ENCODE results near the gene HOXC9.

The HOXC9 gene

GRCh38 chr12:54038871-54039414 lies 39.0 kb downstream of the HOXC9 start:
- Histone ChIP-seq H3K79me2 (ENCODE audit: insufficient read depth, low read length) (peaks cover 80% of the 10 kb centered on the region), H4K20me1 (ENCODE audit: insufficient read depth, low read length, poor library complexity, severe bottlenecking) (peaks cover 38% of the 10 kb centered on the region), H3K4me1 (ENCODE audit: insufficient read depth, low read length, poor library complexity, severe bottlenecking) (peaks cover 87% of the 10 kb centered on the region), H3K9me3 (ENCODE audit: insufficient read depth, low read depth, low read length) (no peaks in the 10 kb centered on the region), H3K36me3 (ENCODE audit: insufficient read depth, low read length) (no peaks in the 10 kb centered on the region), H3F3A (ENCODE audit: low read depth) (peaks cover 14% of the 10 kb centered on the region), H3K4me2 (ENCODE audit: low read depth, low read length, poor library complexity, severe bottlenecking) (peak overlapping the region; percentile 95), H3K4me3 (ENCODE audit: low read length, poor library complexity, severe bottlenecking) (peak overlapping the region; percentile 73), H3K27me3 (ENCODE audit: insufficient read depth, low read length, poor library complexity, severe bottlenecking) (no peaks in the 10 kb centered on the region), H3K9ac (ENCODE audit: low read depth, low read length, poor library complexity, severe bottlenecking) (peak overlapping the region; percentile 85), H2AFZ (ENCODE audit: low read length) (no peak overlapping the region), H3K9me2 (replicated peaks; ENCODE audit: low read depth, low read length) (no peaks in the 10 kb centered on the region)
- TF ChIP-seq EZH2phosphoT487 (IDR thresholded peaks at IDR 0.05; ENCODE audit: borderline replicate concordance): no peak
- TF ChIP-seq CTCF (conservative IDR thresholded peaks at IDR 0.05; ENCODE audit: low read length): no peak

GRCh38 chr12:54039417-54040147 lies 39.6 kb downstream of the HOXC9 start:
- Histone ChIP-seq H3K9me3 (ENCODE audit: insufficient read depth, low read depth, low read length) (no peaks in the 10 kb centered on the region), H3K27me3 (ENCODE audit: insufficient read depth, low read length, poor library complexity, severe bottlenecking) (no peaks in the 10 kb centered on the region), H3K9ac (ENCODE audit: low read depth, low read length, poor library complexity, severe bottlenecking) (peak overlapping the region; percentile 85), H3F3A (ENCODE audit: low read depth) (peaks cover 14% of the 10 kb centered on the region), H2AFZ (ENCODE audit: low read length) (no peak overlapping the region), H3K4me1 (ENCODE audit: insufficient read depth, low read length, poor library complexity, severe bottlenecking) (peaks cover 87% of the 10 kb centered on the region), H3K36me3 (ENCODE audit: insufficient read depth, low read length) (no peaks in the 10 kb centered on the region), H3K4me3 (ENCODE audit: low read length, poor library complexity, severe bottlenecking) (peak overlapping the region; percentile 73), H3K9me2 (replicated peaks; ENCODE audit: low read depth, low read length) (no peaks in the 10 kb centered on the region), H3K79me2 (ENCODE audit: insufficient read depth, low read length) (peaks cover 81% of the 10 kb centered on the region), H4K20me1 (ENCODE audit: insufficient read depth, low read length, poor library complexity, severe bottlenecking) (peaks cover 43% of the 10 kb centered on the region), H3K4me2 (ENCODE audit: low read depth, low read length, poor library complexity, severe bottlenecking) (peak overlapping the region; percentile 95)
- TF ChIP-seq CTCF (conservative IDR thresholded peaks at IDR 0.05; ENCODE audit: low read length): no peak
- no peak for TF ChIP-seq EZH2phosphoT487 (IDR thresholded peaks at IDR 0.05; ENCODE audit: borderline replicate concordance)

- Histone ChIP-seq H3K36me3 (ENCODE audit: insufficient read depth, low read length) (no peaks in the 10 kb centered on the region), H3K9ac (ENCODE audit: low read depth, low read length, poor library complexity, severe bottlenecking) (no peak overlapping the region), H3K9me3 (ENCODE audit: insufficient read depth, low read depth, low read length) (no peaks in the 10 kb centered on the region), H3K4me3 (ENCODE audit: low read length, poor library complexity, severe bottlenecking) (peak overlapping the region; percentile 73), H4K20me1 (ENCODE audit: insufficient read depth, low read length, poor library complexity, severe bottlenecking) (peaks cover 47% of the 10 kb centered on the region), H3K4me1 (ENCODE audit: insufficient read depth, low read length, poor library complexity, severe bottlenecking) (peaks cover 87% of the 10 kb centered on the region), H3K4me2 (ENCODE audit: low read depth, low read length, poor library complexity, severe bottlenecking) (peak overlapping the region; percentile 95), H3K79me2 (ENCODE audit: insufficient read depth, low read length) (peaks cover 81% of the 10 kb centered on the region), H3K27me3 (ENCODE audit: insufficient read depth, low read length, poor library complexity, severe bottlenecking) (no peaks in the 10 kb centered on the region), H3F3A (ENCODE audit: low read depth) (peaks cover 14% of the 10 kb centered on the region), H3K9me2 (replicated peaks; ENCODE audit: low read depth, low read length) (no peaks in the 10 kb centered on the region), H2AFZ (ENCODE audit: low read length) (no peak overlapping the region)
- TF ChIP-seq CTCF (conservative IDR thresholded peaks at IDR 0.05; ENCODE audit: low read length): no peak
- no peak for TF ChIP-seq EZH2phosphoT487 (IDR thresholded peaks at IDR 0.05; ENCODE audit: borderline replicate concordance)
Observed at GRCh38 chr12:54040148-54040494, 40.2 kb downstream of the HOXC9 start.

Measured in Loucy (cell line).